Ishikawa (cell line): ENCODE results near the gene LDHAL6B.

Experiments
- CEBPB ChIP-seq: IDR thresholded peaks from 2 replicates; pipeline ENCODE4 v1.6.1; 2012
- CREB1 ChIP-seq: IDR thresholded peaks from 2 replicates; pipeline ENCODE4 v1.6.1; 2012; ENCODE audit warnings: low read depth
- EGR1 ChIP-seq: IDR thresholded peaks from 2 replicates; pipeline ENCODE4 v1.6.1; 2012
- EP300 ChIP-seq: IDR thresholded peaks from 2 replicates; pipeline ENCODE4 v1.6.1; 2012; ENCODE audit warnings: borderline replicate concordance
- FOXM1 ChIP-seq: IDR thresholded peaks from 2 replicates; pipeline ENCODE4 v1.6.1; 2012; ENCODE audit warnings: low read depth, borderline replicate concordance
- NFIC ChIP-seq: IDR thresholded peaks from 2 replicates; pipeline ENCODE4 v1.6.1; 2012
- RAD21 ChIP-seq: IDR thresholded peaks from 2 replicates; pipeline ENCODE4 v1.6.1; 2012; ENCODE audit warnings: low read depth
- TAF1 ChIP-seq: IDR thresholded peaks from 2 replicates; pipeline ENCODE4 v1.6.1; 2012; ENCODE audit warnings: low read depth, mild to moderate bottlenecking
- TCF12 ChIP-seq: IDR thresholded peaks from 2 replicates; pipeline ENCODE4 v1.6.1; 2012; ENCODE audit warnings: low read depth
- TEAD4 ChIP-seq: IDR thresholded peaks from 2 replicates; pipeline ENCODE4 v1.6.1; 2012
- YY1 ChIP-seq: IDR thresholded peaks from 2 replicates; pipeline ENCODE4 v1.6.1; 2012; ENCODE audit warnings: low read depth
- ZBTB7A ChIP-seq: IDR thresholded peaks from 2 replicates; pipeline ENCODE4 v1.6.1; 2012; ENCODE audit warnings: low read depth
- TF ChIP-seq, protein P1 (sequence below): IDR thresholded peaks from 2 replicates; pipeline ENCODE4 v1.6.1; 2012; ENCODE audit warnings: low read depth, mild to moderate bottlenecking
- TF ChIP-seq, protein P2 (sequence below): IDR thresholded peaks from 2 replicates; pipeline ENCODE4 v1.6.1; 2012
- TF ChIP-seq, protein P3 (sequence below): IDR thresholded peaks from 2 replicates; pipeline ENCODE4 v1.6.1; 2012

Gene LDHAL6B

DNA sequence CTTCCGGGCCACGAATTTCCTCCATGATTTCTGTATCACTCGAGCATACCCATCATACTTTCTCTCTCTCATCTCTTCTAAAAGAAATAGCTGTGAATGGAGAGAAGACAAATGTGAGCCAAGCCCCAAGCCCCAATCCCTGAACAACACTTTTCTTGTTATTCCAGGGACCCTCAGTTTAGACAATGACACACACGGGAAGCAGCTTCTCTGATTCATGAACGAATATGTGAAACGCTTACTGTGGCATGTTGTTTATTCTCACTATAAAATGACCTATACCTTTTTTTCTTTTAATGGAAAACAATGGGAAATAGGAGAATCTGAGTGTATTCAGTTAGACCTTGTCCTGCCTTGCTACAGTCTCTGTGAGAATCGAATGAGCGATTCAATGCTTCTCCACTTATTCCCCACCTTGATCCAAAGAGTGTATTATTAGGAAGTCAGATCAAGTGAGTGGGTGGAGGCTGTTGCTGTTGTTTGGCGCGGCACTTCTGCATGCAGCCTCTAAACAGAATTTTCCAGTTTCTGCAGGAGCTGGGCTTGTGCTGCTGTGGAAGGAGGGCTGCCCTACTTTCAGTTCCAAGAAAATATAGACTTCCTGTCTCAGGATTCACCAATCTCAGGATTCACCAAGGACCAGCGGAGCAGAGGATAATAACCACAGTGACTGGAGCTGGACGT is 32.4 kb upstream of the LDHAL6B start:
- TF ChIP-seq, protein P1, sequence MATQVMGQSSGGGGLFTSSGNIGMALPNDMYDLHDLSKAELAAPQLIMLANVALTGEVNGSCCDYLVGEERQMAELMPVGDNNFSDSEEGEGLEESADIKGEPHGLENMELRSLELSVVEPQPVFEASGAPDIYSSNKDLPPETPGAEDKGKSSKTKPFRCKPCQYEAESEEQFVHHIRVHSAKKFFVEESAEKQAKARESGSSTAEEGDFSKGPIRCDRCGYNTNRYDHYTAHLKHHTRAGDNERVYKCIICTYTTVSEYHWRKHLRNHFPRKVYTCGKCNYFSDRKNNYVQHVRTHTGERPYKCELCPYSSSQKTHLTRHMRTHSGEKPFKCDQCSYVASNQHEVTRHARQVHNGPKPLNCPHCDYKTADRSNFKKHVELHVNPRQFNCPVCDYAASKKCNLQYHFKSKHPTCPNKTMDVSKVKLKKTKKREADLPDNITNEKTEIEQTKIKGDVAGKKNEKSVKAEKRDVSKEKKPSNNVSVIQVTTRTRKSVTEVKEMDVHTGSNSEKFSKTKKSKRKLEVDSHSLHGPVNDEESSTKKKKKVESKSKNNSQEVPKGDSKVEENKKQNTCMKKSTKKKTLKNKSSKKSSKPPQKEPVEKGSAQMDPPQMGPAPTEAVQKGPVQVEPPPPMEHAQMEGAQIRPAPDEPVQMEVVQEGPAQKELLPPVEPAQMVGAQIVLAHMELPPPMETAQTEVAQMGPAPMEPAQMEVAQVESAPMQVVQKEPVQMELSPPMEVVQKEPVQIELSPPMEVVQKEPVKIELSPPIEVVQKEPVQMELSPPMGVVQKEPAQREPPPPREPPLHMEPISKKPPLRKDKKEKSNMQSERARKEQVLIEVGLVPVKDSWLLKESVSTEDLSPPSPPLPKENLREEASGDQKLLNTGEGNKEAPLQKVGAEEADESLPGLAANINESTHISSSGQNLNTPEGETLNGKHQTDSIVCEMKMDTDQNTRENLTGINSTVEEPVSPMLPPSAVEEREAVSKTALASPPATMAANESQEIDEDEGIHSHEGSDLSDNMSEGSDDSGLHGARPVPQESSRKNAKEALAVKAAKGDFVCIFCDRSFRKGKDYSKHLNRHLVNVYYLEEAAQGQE: no peak
- TF ChIP-seq TEAD4 (no peak), EGR1 (no peak), ZBTB7A (no peak), YY1 (no peak), TCF12 (no peak), RAD21 (no peak), NFIC (no peak), EP300 (no peak), FOXM1 (no peak), CREB1 (no peak), CEBPB (no peak)
- TF ChIP-seq, protein P2, sequence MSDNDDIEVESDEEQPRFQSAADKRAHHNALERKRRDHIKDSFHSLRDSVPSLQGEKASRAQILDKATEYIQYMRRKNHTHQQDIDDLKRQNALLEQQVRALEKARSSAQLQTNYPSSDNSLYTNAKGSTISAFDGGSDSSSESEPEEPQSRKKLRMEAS: no peak
- TF ChIP-seq, protein P3, sequence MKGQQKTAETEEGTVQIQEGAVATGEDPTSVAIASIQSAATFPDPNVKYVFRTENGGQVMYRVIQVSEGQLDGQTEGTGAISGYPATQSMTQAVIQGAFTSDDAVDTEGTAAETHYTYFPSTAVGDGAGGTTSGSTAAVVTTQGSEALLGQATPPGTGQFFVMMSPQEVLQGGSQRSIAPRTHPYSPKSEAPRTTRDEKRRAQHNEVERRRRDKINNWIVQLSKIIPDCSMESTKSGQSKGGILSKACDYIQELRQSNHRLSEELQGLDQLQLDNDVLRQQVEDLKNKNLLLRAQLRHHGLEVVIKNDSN: no peak

DNA sequence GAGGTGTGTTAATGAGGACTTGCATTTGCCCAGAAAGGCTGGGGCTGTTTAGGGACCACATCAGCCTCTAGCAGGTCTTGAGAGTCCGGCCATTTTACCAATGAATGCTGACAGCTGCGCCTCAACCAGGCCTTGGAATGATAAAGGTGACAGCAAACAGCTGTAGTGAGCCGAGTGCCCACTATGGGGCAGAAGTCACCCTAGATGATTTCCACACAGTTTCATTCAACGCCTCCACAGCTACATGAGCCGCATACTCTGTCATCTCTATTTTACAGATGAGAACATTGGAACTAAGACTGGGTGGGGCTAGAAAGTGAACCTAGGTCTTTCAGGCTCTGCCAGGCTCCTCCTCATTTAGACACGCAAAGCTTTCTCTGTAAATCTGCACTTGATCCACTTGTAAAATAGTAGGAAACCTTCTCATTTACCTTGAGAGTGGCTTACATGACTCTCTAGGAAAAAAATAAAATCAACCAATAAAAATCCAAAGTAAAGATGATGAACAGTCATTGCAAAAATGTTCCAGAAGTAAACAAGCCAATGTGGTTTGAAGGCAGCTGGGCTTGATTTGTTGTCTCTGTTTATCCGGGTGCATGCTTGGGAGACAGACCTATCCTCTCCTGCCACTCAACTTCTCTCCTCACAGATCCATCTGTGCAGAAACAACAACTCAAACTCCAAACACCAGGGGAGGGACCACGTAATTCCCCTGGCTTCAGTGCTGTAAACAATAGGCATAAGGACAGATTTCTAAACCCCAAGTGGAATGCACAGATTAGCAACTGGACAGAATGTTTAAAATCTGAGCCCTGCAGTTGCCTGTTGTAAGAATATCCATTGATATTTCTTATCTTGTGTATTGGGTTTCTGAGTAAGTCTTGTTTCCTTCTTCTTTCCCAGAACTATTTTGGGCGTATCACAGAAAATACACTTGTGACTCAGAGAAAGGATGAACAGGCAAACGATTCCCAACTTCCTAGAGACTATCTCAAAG is 31.5 kb upstream of the LDHAL6B start:
- no peak for TF ChIP-seq EP300
- no peak for TF ChIP-seq CREB1
- TF ChIP-seq ZBTB7A: no peak
- TF ChIP-seq, protein P3: no peak
- peak; percentile 81 for TF ChIP-seq RAD21

DNA sequence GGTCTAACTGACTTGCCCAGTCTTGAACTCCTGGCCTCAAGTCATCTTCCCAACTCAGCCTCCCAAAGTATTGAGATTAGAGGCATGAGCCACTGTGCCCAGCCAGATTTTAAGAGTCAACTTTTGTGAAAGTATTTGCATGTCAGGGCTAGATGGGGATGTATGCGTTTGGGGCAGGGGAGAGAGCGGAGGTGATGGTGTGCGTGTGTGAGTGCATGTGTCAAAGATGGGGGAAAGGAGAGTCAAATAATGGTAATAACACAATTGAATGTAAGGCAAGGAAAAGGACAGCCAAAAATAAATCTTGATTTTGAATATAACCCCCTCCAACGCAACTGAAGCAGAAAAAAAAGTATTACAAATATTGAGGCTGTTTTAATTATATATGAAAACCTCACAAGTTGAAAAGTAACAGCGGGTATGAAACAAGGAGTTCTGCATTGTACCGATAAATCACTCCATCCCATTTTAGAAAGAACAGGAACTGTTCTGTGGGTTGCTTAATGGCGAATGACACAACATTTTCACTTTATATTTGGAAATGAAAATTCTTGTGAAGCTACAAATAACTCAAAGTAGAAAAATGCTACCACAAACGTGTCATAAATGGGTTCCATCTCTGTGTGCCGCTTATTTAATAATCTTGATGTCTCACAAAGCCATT is 29.9 kb upstream of the LDHAL6B start:
- TF ChIP-seq, protein P3: no peak
- TF ChIP-seq EP300: no peak
- no peak for TF ChIP-seq CEBPB
- TF ChIP-seq CREB1: no peak
- no peak for TF ChIP-seq YY1
- no peak for TF ChIP-seq RAD21
- no peak for TF ChIP-seq ZBTB7A
- TF ChIP-seq, protein P1: no peak
- no peak for TF ChIP-seq TEAD4
- no peak for TF ChIP-seq FOXM1
- TF ChIP-seq, protein P2: no peak
- TF ChIP-seq TAF1: no peak
- TF ChIP-seq TCF12: no peak
- no peak for TF ChIP-seq NFIC
- no peak for TF ChIP-seq EGR1

DNA sequence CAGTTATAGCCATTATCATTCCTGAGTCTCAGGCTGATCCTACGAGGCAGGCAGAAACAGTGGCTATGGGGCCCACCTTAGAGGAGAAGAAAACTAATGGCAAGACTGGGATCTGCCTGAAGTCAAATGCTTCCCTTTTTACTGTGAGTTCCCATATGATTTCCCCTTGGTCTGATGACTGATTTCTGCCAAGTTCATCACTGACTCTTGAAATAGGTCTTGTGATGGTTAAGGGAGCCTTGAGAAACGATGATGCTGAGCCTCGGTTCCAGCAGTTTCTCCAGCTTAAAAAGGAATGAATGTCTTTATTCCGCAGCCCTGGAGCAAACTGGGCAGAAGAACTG is 29.4 kb upstream of the LDHAL6B start:
- TF ChIP-seq NFIC (no peak), CEBPB (no peak), RAD21 (no peak), TCF12 (no peak), TAF1 (no peak), EP300 (no peak)
- TF ChIP-seq, protein P2: no peak
